K562 (cell line): Measurements from ENCODE around the gene TXNRD2. TPM values are rescaled to one million over a fixed set of nuclear protein-coding genes. Genes with fewer than 3 reads are reported as not detected.
A peak's percentile ranks its signal among the peaks of the same experiment; 100 is the strongest.

Experiments
- CSDE1 ChIP-seq, 2 experiments: fragments of 450-650 bp; IDR thresholded peaks; 2 replicates each; pipeline ENCODE4 v1.6.1; 2016; ENCODE audit warnings: mild to moderate bottlenecking in 1 of 2
- DIDO1 ChIP-seq: fragments of 450-650 bp; IDR thresholded peaks from 2 replicates; pipeline ENCODE4 v1.6.1; 2016; ENCODE audit warnings: low read depth, missing biosample characterization, missing genetic modification characterization
- FOS ChIP-seq: IDR thresholded peaks from 3 replicates; pipeline ENCODE4 v1.6.1; 2011; ENCODE audit not compliant: insufficient read length; ENCODE audit errors: extremely low read depth
- FOXJ3 ChIP-seq: sonication (generic); formaldehyde crosslinking; IDR thresholded peaks from 2 replicates; pipeline ENCODE4 v1.4.0; 2020; ENCODE audit warnings: mild to moderate bottlenecking, missing genetic modification reagents
- FOXK2 ChIP-seq, 2 experiments: fragments of 450-650 bp; IDR thresholded peaks in 1 of 2; conservative IDR thresholded peaks in 1 of 2; 2 replicates each; pipeline ENCODE4 v1.6.1; 2016; ENCODE audit warnings: low read depth in 2 of 2, mild to moderate bottlenecking in 1 of 2
- GATAD2B ChIP-seq: fragments of 450-650 bp; IDR thresholded peaks from 2 replicates; pipeline ENCODE4 v1.6.1; 2017; ENCODE audit warnings: mild to moderate bottlenecking, borderline replicate concordance
- HMGN3 ChIP-seq: IDR thresholded peaks from 2 replicates; pipeline ENCODE4 v1.6.1; 2011; ENCODE audit warnings: borderline replicate concordance, low read depth, mild to moderate bottlenecking, mixed read lengths, low read length; ENCODE audit not compliant: insufficient read length; ENCODE audit errors: extremely low read depth
- HNRNPH1 ChIP-seq: fragments of 200-400 bp; formaldehyde crosslinking; optimal IDR thresholded peaks from 2 replicates; pipeline ENCODE3; 2017; ENCODE audit warnings: low read depth, mild to moderate bottlenecking, low read length, moderate library complexity
- MTA3 ChIP-seq: fragments of 450-650 bp; formaldehyde crosslinking; IDR thresholded peaks from 2 replicates; pipeline ENCODE4 v1.6.1; 2017; ENCODE audit warnings: mild to moderate bottlenecking, borderline replicate concordance
- MXI1 ChIP-seq: IDR thresholded peaks from 2 replicates; pipeline ENCODE4 v1.6.1; 2011; ENCODE audit warnings: low read depth, mild to moderate bottlenecking, improper control_type of control experiment, low read length
- MYC ChIP-seq, 2 experiments: fragments of 250-450 bp in 1 of 2; sonication (Bioruptor Pico) in 1 of 2; IDR thresholded peaks; 2 replicates each; pipeline versions ENCODE4 v1.5.1 to v1.6.1; 2012 to 2021; ENCODE audit warnings: low read depth in 2 of 2, borderline replicate concordance in 1 of 2, improper control_type of control experiment in 1 of 2, low read length in 1 of 2, mild to moderate bottlenecking in 1 of 2, moderate library complexity in 1 of 2
- NFATC3 ChIP-seq: fragments of 450-650 bp; IDR thresholded peaks from 2 replicates; pipeline ENCODE4 v1.6.1; 2017; ENCODE audit warnings: mild to moderate bottlenecking
- POLR3G ChIP-seq: IDR thresholded peaks from 2 replicates; pipeline ENCODE4 v1.6.1; 2011; ENCODE audit not compliant: insufficient read length, insufficient replicate concordance; ENCODE audit errors: extremely low read depth
- TBP ChIP-seq: optimal IDR thresholded peaks from 2 replicates; pipeline ENCODE3; 2011; ENCODE audit warnings: low read depth, low read length, improper control_type of control experiment
- TFAM ChIP-seq: fragments of 250-450 bp; sonication (Bioruptor Pico); conservative IDR thresholded peaks from 2 replicates; pipeline ENCODE4 v1.5.0; 2021; ENCODE audit warnings: mild to moderate bottlenecking, moderate library complexity
- ZBTB17 ChIP-seq: fragments of 450-650 bp; formaldehyde crosslinking; IDR thresholded peaks from 2 replicates; pipeline ENCODE4 v1.4.0; 2020; ENCODE audit warnings: mild to moderate bottlenecking
- ZNF3 ChIP-seq: fragments of 250-450 bp; sonication (Bioruptor Pico); IDR thresholded peaks from 2 replicates; pipeline ENCODE4 v1.5.0; 2021; ENCODE audit warnings: mild to moderate bottlenecking, moderate library complexity
- ZNF436 ChIP-seq: fragments of 250-450, 450-650 bp; sonication (Bioruptor Pico); formaldehyde crosslinking; IDR thresholded peaks from 2 replicates; pipeline ENCODE4 v1.7.0; 2020; ENCODE audit warnings: mild to moderate bottlenecking
- ZNF584 ChIP-seq: fragments of 200-800 bp; sonication (Bioruptor generic); IDR thresholded peaks from 2 replicates; pipeline ENCODE4 v1.6.1; 2016; ENCODE audit warnings: low read depth, mild to moderate bottlenecking, missing genetic modification characterization, missing compliant biosample characterization
- ZNF75A ChIP-seq: fragments of 450-650 bp; formaldehyde crosslinking; IDR thresholded peaks from 2 replicates; pipeline ENCODE4 v1.4.0; 2020; ENCODE audit warnings: mild to moderate bottlenecking
- polyA plus RNA-seq, 8 experiments: library from polyadenylated mRNA; depleted of rRNA in 4 of 8; stranded (reverse) in 5 of 8; unstranded in 3 of 8; fragments of >200 nt; fragmentation: Nextera tagmentation in 2 of 8; fragmentation: Illumina TruSeq in 1 of 8; extraction: Ambion mirVana in 2 of 8; extraction: Trizol in 1 of 8; gene quantifications; 2 replicates each; pipeline versions ENCODE4 v1.2.1 to v1.2.3, GENCODE V29; 2011 to 2014; ENCODE audit warnings: inconsistent platforms in 1 of 8, missing spikeins in 1 of 8
- total RNA-seq, 7 experiments: library from RNA; depleted of rRNA in 6 of 7; stranded (reverse); fragments of >200 nt in 6 of 7; fragmentation: Illumina TruSeq in 2 of 7; extraction: Trizol in 2 of 7; gene quantifications; 2 replicates each; pipeline versions ENCODE4 v1.2.1 to v1.2.3, GENCODE V29; 2011 to 2021; ENCODE audit warnings: low replicate concordance in 1 of 7
- TF ChIP-seq, protein P1 (sequence below): fragments of 450-650 bp; formaldehyde crosslinking; IDR thresholded peaks from 2 replicates; pipeline ENCODE4 v1.4.0; 2020; ENCODE audit warnings: mild to moderate bottlenecking, moderate library complexity
- TF ChIP-seq, protein P2 (sequence below): sonication (generic); formaldehyde crosslinking; IDR thresholded peaks from 2 replicates; pipeline ENCODE4 v1.9.0; 2022; ENCODE audit warnings: mild to moderate bottlenecking, missing genetic modification reagents
- TF ChIP-seq, protein P3 (sequence below): fragments of 450-650 bp; IDR thresholded peaks from 2 replicates; pipeline ENCODE4 v1.7.0; 2016; ENCODE audit warnings: borderline replicate concordance
- TF ChIP-seq, protein P4 (sequence below): fragments of 450-650 bp; IDR thresholded peaks from 2 replicates; pipeline ENCODE4 v1.6.1; 2018; ENCODE audit warnings: mild to moderate bottlenecking, low read depth; ENCODE audit not compliant: partially characterized antibody

TXNRD2 gene
- total and polyA plus RNA-seq, 9 of the 15 experiments (the other 6 are each of a cell fraction or from before 2014, with no cell fraction given), result 3.3 to 80.2 (median 49.4) TPM

DNA sequence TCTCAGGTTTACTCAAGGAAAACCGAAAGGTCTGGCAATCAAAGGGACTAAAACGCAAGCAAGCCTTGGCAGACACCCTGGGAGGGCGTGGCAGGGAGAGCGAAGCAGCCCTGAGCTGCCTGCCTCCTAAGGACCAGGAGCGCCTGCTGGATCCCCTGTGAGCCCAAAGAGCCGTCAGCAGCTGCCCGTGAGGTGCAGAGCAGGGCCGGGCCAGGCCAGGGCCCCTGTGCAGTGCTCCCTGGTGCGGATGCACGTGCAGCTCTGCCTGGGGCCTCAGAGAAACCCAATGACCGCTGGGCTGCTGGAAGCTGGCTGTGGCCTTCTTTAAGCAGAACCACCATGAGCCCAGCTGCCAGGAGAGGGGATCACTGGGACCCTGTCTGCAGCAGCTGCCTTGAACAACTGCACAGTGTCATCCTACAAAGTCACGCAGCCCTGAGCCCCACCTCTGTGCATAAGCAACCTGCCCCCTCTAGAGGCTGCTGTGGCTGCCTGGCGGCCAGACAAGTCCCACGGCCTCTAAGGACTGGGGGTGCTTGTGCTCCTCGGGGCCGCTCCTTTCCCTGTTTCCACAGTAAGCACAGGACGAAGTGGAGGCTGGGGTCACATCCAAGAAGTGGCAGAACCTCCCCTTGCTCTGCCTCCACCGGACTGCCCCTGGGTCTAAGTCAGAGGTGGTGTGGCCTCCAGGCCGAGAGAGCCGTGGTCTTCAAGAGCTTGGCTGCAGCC lies 29.2 kb downstream of the TXNRD2 start (continued):
- TF ChIP-seq, protein P1, sequence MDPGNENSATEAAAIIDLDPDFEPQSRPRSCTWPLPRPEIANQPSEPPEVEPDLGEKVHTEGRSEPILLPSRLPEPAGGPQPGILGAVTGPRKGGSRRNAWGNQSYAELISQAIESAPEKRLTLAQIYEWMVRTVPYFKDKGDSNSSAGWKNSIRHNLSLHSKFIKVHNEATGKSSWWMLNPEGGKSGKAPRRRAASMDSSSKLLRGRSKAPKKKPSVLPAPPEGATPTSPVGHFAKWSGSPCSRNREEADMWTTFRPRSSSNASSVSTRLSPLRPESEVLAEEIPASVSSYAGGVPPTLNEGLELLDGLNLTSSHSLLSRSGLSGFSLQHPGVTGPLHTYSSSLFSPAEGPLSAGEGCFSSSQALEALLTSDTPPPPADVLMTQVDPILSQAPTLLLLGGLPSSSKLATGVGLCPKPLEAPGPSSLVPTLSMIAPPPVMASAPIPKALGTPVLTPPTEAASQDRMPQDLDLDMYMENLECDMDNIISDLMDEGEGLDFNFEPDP (CRISPR knock-in tag), result no peak
- no peak for TF ChIP-seq POLR3G
- TF ChIP-seq, protein P2, sequence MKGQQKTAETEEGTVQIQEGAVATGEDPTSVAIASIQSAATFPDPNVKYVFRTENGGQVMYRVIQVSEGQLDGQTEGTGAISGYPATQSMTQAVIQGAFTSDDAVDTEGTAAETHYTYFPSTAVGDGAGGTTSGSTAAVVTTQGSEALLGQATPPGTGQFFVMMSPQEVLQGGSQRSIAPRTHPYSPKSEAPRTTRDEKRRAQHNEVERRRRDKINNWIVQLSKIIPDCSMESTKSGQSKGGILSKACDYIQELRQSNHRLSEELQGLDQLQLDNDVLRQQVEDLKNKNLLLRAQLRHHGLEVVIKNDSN, result no peak
- TF ChIP-seq HMGN3, result peak; percentile 13
- no peak for TF ChIP-seq TBP
- TF ChIP-seq MTA3, result no peak
- no peak for TF ChIP-seq NFATC3
- TF ChIP-seq FOXK2 (conservative IDR thresholded peaks at IDR 0.05 in 1 of 2, IDR thresholded peaks at IDR 0.05 in 1 of 2; ENCODE audit: low read depth in 2 of 2), result no peak
- 0 out of 2 replicates have a peak, but pooled peaks have one; percentile 13 for TF ChIP-seq MYC (IDR thresholded peaks at IDR 0.05; ENCODE audit: low read depth, low read length)
- TF ChIP-seq MYC (CRISPR knock-in tag; IDR thresholded peaks at IDR 0.05; ENCODE audit: borderline replicate concordance, low read depth), result no peak
- TF ChIP-seq MXI1, result no peak
- TF ChIP-seq TFAM, result no peak
- TF ChIP-seq GATAD2B, result no peak
- no peak for TF ChIP-seq ZNF75A (CRISPR knock-in tag)
- TF ChIP-seq ZBTB17, result no peak
- TF ChIP-seq, protein P3, sequence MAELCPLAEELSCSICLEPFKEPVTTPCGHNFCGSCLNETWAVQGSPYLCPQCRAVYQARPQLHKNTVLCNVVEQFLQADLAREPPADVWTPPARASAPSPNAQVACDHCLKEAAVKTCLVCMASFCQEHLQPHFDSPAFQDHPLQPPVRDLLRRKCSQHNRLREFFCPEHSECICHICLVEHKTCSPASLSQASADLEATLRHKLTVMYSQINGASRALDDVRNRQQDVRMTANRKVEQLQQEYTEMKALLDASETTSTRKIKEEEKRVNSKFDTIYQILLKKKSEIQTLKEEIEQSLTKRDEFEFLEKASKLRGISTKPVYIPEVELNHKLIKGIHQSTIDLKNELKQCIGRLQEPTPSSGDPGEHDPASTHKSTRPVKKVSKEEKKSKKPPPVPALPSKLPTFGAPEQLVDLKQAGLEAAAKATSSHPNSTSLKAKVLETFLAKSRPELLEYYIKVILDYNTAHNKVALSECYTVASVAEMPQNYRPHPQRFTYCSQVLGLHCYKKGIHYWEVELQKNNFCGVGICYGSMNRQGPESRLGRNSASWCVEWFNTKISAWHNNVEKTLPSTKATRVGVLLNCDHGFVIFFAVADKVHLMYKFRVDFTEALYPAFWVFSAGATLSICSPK, result no peak
- no peak for TF ChIP-seq ZNF436 (CRISPR knock-in tag)
- no peak for TF ChIP-seq ZNF3 (CRISPR knock-in tag)
- TF ChIP-seq FOS, result no peak
- TF ChIP-seq CSDE1 (IDR thresholded peaks at IDR 0.05), result no peak
- TF ChIP-seq HNRNPH1, result no peak
- TF ChIP-seq ZNF584 (CRISPR knock-in tag), result no peak
- TF ChIP-seq FOXJ3 (CRISPR knock-in tag), result no peak
- TF ChIP-seq, protein P4, sequence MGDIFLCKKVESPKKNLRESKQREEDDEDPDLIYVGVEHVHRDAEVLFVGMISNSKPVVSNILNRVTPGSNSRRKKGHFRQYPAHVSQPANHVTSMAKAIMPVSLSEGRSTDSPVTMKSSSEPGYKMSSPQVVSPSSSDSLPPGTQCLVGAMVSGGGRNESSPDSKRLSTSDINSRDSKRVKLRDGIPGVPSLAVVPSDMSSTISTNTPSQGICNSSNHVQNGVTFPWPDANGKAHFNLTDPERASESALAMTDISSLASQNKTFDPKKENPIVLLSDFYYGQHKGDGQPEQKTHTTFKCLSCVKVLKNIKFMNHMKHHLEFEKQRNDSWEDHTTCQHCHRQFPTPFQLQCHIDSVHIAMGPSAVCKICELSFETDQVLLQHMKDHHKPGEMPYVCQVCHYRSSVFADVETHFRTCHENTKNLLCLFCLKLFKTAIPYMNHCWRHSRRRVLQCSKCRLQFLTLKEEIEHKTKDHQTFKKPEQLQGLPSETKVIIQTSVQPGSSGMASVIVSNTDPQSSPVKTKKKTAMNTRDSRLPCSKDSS, result no peak
- TF ChIP-seq DIDO1, result no peak
